Activated CD4-positive, alpha-beta T cell treated with anti-CD3 and anti-CD28 coated beads, Interleukin-2, Interleukin-6, amounts not matched to agents 100 ng/mL and 50 ng/mL, durations not matched to agents 16 hours and 8 hours (primary cell): ENCODE data around the gene TNK2.
"Not testable (repeated sequence)": the region's sequence is repeated elsewhere in the genome, so short reads cannot be mapped to it uniquely, and the experiment has no call there.

Experiments used
- DNase-seq: peaks from one replicate; pipeline ENCODE4 v3.0.0-alpha.2; 2020

The TNK2 gene

GRCh38 chr3:195867631-195868335 is 40.6 kb downstream of the TNK2 start:
- no peak for DNase-seq

- DNase-seq: no peak
These were observed 41.5 kb downstream of the TNK2 start for GRCh38 chr3:195866686-195867511.

- no peak for DNase-seq
These were observed 42.6 kb downstream of the TNK2 start for GRCh38 chr3:195865752-195866151.

- peak; percentile 67 for DNase-seq
These were observed 45.0 kb downstream of the TNK2 start for GRCh38 chr3:195863121-195864061.

GRCh38 chr3:195862318-195862717 is 46.0 kb downstream of the TNK2 start:
- DNase-seq: not testable (repeated sequence)

GRCh38 chr3:195860456-195860855 is 47.9 kb downstream of the TNK2 start:
- no peak for DNase-seq

GRCh38 chr3:195859846-195860411 is 48.4 kb downstream of the TNK2 start:
- no peak for DNase-seq

- peak; percentile 82 for DNase-seq
These were observed 49.1 kb downstream of the TNK2 start for GRCh38 chr3:195859061-195859845.

GRCh38 chr3:195856410-195857084 is 51.8 kb downstream of the TNK2 start:
- no peak for DNase-seq

- DNase-seq: no peak
These were observed 52.6 kb downstream of the TNK2 start for GRCh38 chr3:195855471-195856409.

- DNase-seq: no peak
These were observed 53.6 kb downstream of the TNK2 start for GRCh38 chr3:195854628-195855294.

GRCh38 chr3:195853996-195854395 is 54.4 kb downstream of the TNK2 start:
- DNase-seq: no peak

- no peak for DNase-seq
These were observed 55.3 kb downstream of the TNK2 start for GRCh38 chr3:195853036-195853435.

GRCh38 chr3:195850857-195851543 is 57.4 kb downstream of the TNK2 start:
- DNase-seq: peak; percentile 95

GRCh38 chr3:195849322-195850074 is 58.9 kb downstream of the TNK2 start:
- no peak for DNase-seq

- DNase-seq: no peak
These were observed 61.0 kb downstream of the TNK2 start for GRCh38 chr3:195847055-195847950.

- DNase-seq: no peak
These were observed 62.9 kb downstream of the TNK2 start for GRCh38 chr3:195845483-195845882.
